HG02884 (cell line): ENCODE results near the gene ZNF787.

Source experiments
- ATAC-seq: cut with Tn5 transposase; IDR thresholded peaks from one replicate; pipeline ENCODE4 v1.9.1; 2021; ENCODE audit warnings: mild to moderate bottlenecking, moderate library complexity; ENCODE audit not compliant: unreplicated experiment

ZNF787 gene

GRCh38 chr19:56091751-56092546 lies 29.1 kb downstream of the ZNF787 start:
- no peak for ATAC-seq

GRCh38 chr19:56091066-56091490 lies 30.0 kb downstream of the ZNF787 start:
- no peak for ATAC-seq

- no peak for ATAC-seq
Measured at GRCh38 chr19:56089344-56089743, 31.8 kb downstream of the ZNF787 start.

GRCh38 chr19:56088497-56089215 lies 32.4 kb downstream of the ZNF787 start:
- ATAC-seq, result no peak

- no peak for ATAC-seq
Measured at GRCh38 chr19:56087647-56088496, 33.2 kb downstream of the ZNF787 start.

- ATAC-seq, result no peak
Measured at GRCh38 chr19:56086671-56087430, 34.2 kb downstream of the ZNF787 start.

GRCh38 chr19:56085571-56086275 lies 35.4 kb downstream of the ZNF787 start:
- ATAC-seq, result no peak

GRCh38 chr19:56084835-56085536 lies 36.1 kb downstream of the ZNF787 start:
- no peak for ATAC-seq

- no peak for ATAC-seq
Measured at GRCh38 chr19:56083668-56084067, 37.4 kb downstream of the ZNF787 start.

- peak; percentile 61 for ATAC-seq
Measured at GRCh38 chr19:56080669-56081401, 40.3 kb downstream of the ZNF787 start.

GRCh38 chr19:56079609-56080008 lies 41.5 kb downstream of the ZNF787 start:
- ATAC-seq, result no peak

- no peak for ATAC-seq
Measured at GRCh38 chr19:56076498-56076897, 44.6 kb downstream of the ZNF787 start.

GRCh38 chr19:56071151-56071550 lies 49.9 kb downstream of the ZNF787 start:
- ATAC-seq, result no peak

- no peak for ATAC-seq
Measured at GRCh38 chr19:56069642-56070041, 51.5 kb downstream of the ZNF787 start.

GRCh38 chr19:56066152-56067023 lies 54.7 kb downstream of the ZNF787 start:
- ATAC-seq, result no peak

- no peak for ATAC-seq
Measured at GRCh38 chr19:56053596-56053995, 67.5 kb downstream of the ZNF787 start.
